ENCODE results near the gene ALX1.

ALX1 gene

DNA sequence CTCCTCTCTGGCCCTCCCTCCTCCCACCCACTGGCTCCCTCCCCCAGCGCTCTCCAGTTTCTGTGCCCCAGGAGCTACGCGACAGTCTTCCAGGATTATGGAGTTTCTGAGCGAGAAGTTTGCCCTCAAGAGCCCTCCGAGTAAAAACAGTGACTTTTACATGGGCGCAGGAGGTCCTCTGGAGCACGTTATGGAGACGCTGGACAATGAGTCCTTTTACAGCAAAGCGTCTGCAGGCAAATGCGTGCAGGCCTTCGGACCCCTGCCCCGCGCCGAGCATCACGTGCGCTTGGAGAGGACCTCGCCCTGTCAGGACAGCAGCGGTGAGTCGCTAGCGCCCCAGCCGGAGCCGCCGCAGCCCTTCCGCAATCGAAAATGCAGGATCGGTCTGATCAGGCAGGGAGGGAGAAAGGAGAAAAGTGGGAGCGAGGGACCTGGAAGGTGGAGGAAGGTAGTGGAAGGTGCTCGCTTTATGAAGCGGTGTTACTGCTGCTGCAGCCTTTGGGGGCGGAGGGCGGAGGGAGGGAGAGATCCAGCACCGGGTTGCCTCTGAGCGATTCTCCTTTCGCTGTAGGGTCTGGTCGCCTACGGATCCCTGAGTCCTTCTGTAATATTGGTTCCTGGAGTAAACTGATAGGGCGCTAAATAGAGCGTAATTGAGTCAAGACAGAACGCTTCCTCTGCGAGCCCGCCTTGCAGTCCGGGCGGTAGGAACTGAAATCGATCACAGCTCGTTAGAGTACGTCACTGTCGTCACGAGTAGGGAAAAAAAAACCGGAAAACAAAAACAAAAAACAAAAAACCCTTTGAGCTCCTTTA is at the start of gene ALX1:
TSS of gene ALX1 (plus strand) at position 56 of the 819 bp plus-strand sequence. CDS start at position 98, 42 bp downstream.
- DNase-seq (ENCODE audit: low read depth), result no peak

DNA sequence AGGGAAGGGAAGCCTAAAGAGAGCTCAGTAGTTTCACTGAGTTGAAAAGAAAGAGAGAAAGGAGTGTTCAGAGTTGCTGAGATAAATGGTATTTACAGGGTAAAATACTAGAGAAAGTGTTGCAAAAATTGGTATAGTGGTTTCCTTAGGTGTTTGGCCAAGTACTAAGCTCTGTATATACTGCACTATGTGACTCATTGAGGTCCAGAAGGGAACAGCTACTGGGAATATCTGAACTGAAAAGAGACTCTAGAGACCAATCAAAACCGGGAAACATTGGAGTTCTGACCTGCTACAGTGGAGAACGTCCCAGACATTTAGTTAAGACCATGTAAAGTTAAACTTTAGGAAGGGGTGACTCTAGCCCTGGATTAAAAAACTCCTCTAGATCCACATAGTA is 42.7 kb upstream of the ALX1 start:
- DNase-seq (ENCODE audit: low read depth), result no peak

DNA sequence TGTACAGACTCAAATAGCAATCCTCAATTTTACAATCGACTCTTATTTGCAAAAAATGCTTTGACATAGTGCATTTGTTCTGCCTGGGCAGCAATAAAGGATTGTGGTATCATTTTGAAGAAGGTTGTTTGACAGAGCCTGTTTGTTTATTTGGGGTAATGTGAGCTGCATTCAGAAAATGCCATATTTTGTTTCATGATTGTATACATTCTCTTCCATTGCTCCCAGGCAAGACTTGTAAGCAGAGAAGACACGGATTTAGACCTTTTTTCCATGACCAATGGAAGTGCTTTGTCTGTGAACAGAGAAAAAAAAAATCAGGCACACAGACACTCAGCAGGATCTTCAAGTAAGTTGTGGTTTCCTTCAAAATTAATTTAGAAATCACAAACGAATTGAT is 35.5 kb upstream of the ALX1 start:
- DNase-seq (ENCODE audit: low read depth), result no peak

GRCh38 chr12:85253853-85254252 is 26.2 kb upstream of the ALX1 start:
- no peak for DNase-seq (ENCODE audit: low read depth)

- no peak for DNase-seq (ENCODE audit: low read depth)
These were observed 22.3 kb upstream of the ALX1 start for GRCh38 chr12:85257671-85258070.

GRCh38 chr12:85260447-85260846 is 19.6 kb upstream of the ALX1 start:
- no peak for DNase-seq (ENCODE audit: low read depth)

DNA sequence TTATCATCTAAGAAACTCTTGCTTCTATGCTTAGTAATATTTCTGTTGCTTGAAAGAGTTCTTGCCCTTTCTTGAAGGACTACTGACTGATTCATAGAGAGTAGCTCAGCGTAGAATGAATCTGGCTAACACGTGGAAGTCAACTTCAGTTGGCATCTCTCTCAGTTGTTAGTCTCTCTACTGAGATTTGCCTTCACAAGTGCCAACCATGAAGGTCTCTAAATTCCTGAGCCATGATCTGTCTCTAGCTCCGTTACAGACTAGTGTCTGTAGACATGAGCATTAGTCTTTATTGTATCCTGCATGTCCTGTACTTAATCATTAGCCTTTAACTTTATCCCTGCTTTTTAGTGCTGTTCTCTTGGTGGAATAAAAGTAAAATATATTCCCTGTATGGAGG is 19.1 kb upstream of the ALX1 start:
- no peak for DNase-seq (ENCODE audit: low read depth)

GRCh38 chr12:85266356-85266755 is 13.7 kb upstream of the ALX1 start:
- no peak for DNase-seq (ENCODE audit: low read depth)

DNA sequence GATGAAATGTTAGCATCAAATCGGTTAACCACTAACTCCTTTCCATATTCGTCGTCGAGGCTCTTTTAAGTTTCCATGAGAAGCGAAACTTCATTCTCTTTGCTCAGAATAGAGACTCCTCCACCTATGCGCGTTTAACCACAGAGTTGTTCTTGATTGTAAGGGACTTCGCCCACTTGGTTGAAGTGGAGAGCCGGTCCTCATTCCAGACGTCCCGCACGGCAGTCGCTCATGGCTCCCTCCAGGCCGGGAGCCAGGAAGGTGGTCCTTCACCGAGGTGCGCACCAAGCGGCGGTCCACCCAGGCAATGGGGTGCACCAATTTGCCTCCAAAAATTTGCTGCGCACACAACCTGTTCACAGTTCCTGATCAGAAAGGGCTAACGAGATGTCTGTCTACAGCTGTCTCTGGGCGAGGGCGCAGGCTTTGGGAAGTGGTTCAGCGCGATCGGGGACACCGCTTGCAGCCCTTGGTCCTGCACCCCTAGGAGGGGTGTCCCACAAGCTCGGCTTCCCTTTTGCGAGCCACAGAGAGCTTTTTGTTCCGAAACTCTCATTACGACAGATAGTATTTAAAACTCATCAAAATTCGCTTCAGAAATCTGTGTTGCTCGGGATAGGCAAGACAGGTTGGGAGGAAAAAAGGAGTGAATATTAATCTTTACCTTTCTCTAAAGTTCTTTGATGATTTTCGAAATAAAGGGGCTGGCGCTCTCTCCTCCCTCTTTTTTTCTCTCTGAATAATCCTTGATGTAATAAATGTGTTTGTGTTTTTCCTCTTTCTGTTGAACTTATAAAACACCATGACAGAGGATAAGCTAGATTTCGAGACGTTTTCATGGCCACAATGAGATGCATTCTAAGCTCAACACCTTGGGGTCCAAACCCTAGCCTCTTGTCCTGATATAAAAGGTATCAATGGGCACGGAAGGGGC is 6.4 kb upstream of the ALX1 start:
- no peak for DNase-seq (ENCODE audit: low read depth)

DNA sequence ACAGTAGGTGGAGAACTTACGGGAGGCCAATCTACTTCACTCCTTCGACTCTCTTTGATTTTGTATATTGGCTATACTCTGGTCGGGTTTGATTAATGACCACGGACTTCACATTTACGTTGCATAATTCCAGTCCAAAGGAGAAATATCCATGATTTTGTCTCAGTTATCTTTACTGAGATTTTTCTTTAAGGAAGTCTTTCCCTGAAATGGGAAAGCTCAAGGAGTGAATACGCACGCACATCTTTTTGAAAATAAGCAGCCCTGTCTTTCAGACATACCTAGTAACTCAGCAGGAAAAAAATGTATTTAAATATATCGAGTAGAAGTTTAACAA is 5.7 kb upstream of the ALX1 start:
- no peak for DNase-seq (ENCODE audit: low read depth)

GRCh38 chr12:85275374-85275773 is 4.6 kb upstream of the ALX1 start:
- DNase-seq (ENCODE audit: low read depth), result no peak

DNA sequence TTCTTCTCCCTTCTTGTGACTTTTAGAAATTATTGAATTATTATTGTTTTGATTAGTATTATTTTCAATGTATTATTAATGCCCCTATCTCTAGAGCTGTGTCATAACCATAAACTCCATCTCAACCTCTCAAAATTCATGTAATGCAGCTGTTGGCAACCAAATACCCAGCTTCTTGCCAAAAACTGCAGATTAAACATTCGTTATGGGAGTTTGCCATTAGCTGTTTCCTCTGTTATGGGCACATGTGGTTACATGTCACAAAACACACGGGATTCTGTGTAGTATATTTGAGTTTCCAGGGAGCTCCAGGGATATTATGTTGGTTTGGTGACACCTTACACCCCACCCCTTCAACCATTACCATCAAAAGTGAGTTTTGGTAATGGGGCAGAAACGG is 2.8 kb upstream of the ALX1 start:
- no peak for DNase-seq (ENCODE audit: low read depth)

GRCh38 chr12:85277900-85278597 is 2.0 kb upstream of the ALX1 start:
- no peak for DNase-seq (ENCODE audit: low read depth)

GRCh38 chr12:85278598-85279448 is 1.2 kb upstream of the ALX1 start:
- DNase-seq (ENCODE audit: low read depth), result no peak

DNA sequence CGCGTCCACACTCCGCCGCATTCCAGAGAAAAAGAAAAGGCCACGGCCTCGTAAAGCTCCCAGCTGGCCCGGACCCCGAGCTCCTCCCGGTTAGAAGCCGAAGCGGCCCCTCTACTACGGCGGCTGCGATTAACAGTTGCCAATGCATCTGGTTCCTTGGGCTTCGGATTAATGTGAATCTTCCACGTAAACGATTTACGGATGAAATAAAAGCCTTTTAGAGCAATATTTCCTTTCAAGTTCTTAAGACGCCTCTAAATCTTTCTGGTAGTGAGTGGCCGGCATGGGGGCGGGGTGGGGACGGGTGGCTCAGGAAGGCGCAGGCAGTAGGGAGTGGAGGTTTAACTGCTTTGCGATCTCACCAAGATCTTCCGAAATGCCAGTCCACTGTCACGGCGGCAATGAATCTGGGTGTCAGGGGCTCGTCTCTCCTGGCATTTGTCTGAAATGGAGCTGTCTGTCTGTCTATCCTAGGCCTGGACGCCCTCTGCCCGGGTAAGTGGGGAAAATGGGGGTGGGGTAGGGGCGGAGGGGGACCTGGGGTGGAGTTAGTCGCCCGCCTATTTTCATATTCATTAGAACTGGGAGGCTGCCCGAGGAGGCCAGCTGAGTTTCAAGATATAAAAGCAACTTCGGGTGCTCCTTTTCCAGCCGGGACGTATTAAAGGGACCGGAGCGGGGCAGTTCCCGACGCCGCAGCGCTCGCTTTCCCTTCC is 413 bp upstream of the ALX1 start:
- DNase-seq (ENCODE audit: low read depth), result no peak

GRCh38 chr12:85280984-85281630 is 1.1 kb downstream of the ALX1 start:
- DNase-seq (ENCODE audit: low read depth), result no peak

DNA sequence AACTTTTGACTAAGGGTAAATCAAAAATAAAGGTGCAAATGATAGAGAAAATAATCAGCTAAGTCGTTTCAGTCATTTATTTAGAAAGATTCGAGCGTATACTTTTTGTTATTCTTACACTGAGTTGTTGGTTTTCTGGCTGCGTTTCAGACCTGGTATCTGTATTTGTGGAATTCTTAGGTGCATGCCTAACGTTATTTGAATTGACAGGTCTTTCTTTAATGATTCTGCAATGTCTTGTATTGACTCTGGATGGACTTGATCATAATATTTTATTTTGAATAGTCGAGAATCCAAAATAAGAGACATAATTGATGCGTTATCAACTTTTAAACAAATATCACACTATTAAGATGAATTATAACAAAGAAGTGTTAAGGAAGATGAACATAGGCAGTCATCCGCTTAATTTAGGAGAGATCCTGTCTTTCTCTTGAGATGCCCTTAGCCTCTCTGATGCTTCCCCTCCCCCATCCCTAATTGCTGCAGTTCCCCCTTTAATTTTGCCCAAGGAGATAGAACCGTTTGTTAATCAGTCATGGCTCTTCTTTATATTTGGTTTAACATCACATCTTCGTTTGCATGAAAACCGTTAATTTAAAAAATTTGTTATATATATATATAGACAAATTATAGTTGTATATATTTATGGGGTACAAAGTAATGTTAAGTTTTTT is 1.8 kb downstream of the ALX1 start:
- DNase-seq (ENCODE audit: low read depth), result no peak

DNA sequence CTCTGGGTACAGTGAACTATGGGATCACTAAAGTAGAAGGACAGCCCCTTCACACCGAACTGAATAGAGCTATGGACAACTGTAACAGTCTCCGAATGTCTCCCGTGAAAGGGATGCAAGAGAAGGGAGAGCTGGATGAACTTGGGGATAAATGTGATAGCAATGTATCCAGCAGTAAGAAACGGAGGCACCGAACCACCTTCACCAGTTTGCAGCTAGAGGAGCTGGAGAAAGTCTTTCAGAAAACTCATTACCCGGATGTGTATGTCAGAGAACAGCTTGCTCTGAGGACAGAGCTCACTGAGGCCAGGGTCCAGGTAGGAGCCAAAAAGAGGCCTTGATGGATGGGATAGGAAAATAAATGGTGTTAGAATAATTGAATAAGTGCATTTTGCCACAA is 3.5 kb downstream of the ALX1 start:
- no peak for DNase-seq (ENCODE audit: low read depth)

DNA sequence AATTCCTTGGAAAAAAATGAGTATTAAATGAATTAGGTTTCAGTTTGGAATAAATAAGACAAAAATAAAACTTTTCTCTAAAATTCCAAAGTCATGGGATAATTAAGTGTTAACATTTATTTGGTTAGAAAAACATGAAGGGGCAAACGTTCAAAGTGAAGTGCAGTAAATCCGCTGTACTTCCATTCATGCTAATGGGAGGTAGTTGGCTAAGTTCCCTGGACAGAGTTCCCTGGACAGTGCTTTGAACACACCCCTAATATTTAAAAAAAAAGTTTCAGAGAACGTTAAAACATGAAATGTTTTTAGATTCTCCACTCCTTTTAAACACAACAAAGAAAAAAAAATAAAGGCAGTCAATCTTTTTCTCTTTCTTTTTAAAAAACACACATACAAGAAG is 16.3 kb downstream of the ALX1 start:
- DNase-seq (ENCODE audit: low read depth), result no peak

- no peak for DNase-seq (ENCODE audit: low read depth)
These were observed 19.0 kb downstream of the ALX1 start for GRCh38 chr12:85299053-85299452.

Data from activated T-cell treated with anti-CD3 and anti-CD28 coated beads for 24 hours (primary cell).